HepG2 (cell line): ENCODE measurements around the gene SCN9A. TPM values are rescaled to one million over a fixed set of nuclear protein-coding genes. Genes with fewer than 3 reads are reported as not detected.

Source experiments
- ATAC-seq: fragments of 200-7000 bp; cut with Tn5 transposase; 3 replicates; pipeline ENCODE4 v1.9.1; 2020; ENCODE audit warnings: mild to moderate bottlenecking, moderate library complexity
- BruUV-seq: library from RNA; stranded (reverse); fragments of 400-500 nt; replicated peaks from 2 replicates; lab custom pipeline; 2021; lab: Mats Ljungman, UMichigan
- CTCF ChIA-PET: fragments of 300-600 bp; formaldehyde crosslinking; extraction: SDS; loops from one replicate; lab custom pipeline; 2021; ENCODE audit warnings: low total read pairs, inconsistent platforms, low intra/inter-chr PET ratio; lab: Yijun Ruan, JAX
- POLR2A ChIA-PET: fragments of 350-600 bp; sonication (Branson Sonifier 250); formaldehyde crosslinking; loops from one replicate; lab custom pipeline; 2020; ENCODE audit warnings: antibody characterized with exemption, inconsistent platforms; lab: Yijun Ruan, JAX
- DNase-seq: peaks from one replicate; pipeline ENCODE4 v3.0.0-alpha.2; 2015; ENCODE audit warnings: low spot score
- FAIRE-seq: peaks from 3 replicates; lab custom pipeline; 2011; peaks lifted over from hg19 to GRCh38; lab: Jason Lieb, UNC
- H2AFZ ChIP-seq: one replicate; pipeline ENCODE4 v1.6.1; 2011; ENCODE audit warnings: low read length, inconsistent platforms
- H3K27ac ChIP-seq: fragments of 300-600 bp; 3 replicates; pipeline ENCODE4 v1.8.0; 2011; ENCODE audit warnings: mixed run types, mild to moderate bottlenecking, mixed read lengths, low read length, inconsistent platforms; ENCODE audit not compliant: insufficient read depth; ENCODE audit errors: extremely low read length
- H3K27me3 ChIP-seq, 2 experiments: fragments of 200-600 bp in 1 of 2; 2 replicates in 1 of 2; 3 replicates in 1 of 2; pipeline versions ENCODE4 v1.6.0 to v1.8.0; 2011; ENCODE audit warnings: low read length in 2 of 2, mild to moderate bottlenecking in 2 of 2, moderate library complexity in 2 of 2, inconsistent platforms in 1 of 2; ENCODE audit not compliant: insufficient read depth in 2 of 2, control insufficient read depth in 1 of 2
- H3K36me3 ChIP-seq, 2 experiments: fragments of 200-600 bp in 1 of 2; replicated peaks in 1 of 2; 2 replicates in 1 of 2; 3 replicates in 1 of 2; pipeline versions ENCODE4 v1.5.1 to v1.8.0; 2011; ENCODE audit warnings: low read length in 2 of 2, inconsistent platforms in 1 of 2; ENCODE audit not compliant: insufficient read depth in 2 of 2, control insufficient read depth in 1 of 2
- H3K4me1 ChIP-seq: 2 replicates; pipeline ENCODE4 v1.5.1; 2012; ENCODE audit warnings: low read length, inconsistent platforms; ENCODE audit not compliant: insufficient read depth
- H3K4me2 ChIP-seq: 2 replicates; pipeline ENCODE4 v1.6.0; 2011; ENCODE audit warnings: low read depth, low read length, inconsistent platforms
- H3K4me3 ChIP-seq, 3 experiments: fragments of 200-600 bp in 1 of 3; sonication (generic), shearing (Covaris generic) in 1 of 3; replicated peaks in 1 of 3; 2 replicates each; pipeline ENCODE4 v1.5.1; 2011 to 2016; ENCODE audit warnings: low read length in 3 of 3, inconsistent platforms in 2 of 3, low read depth in 2 of 3, mild to moderate bottlenecking in 2 of 3, control low read depth in 1 of 3, mixed read lengths in 1 of 3; ENCODE audit not compliant: insufficient read depth in 1 of 3
- H3K79me2 ChIP-seq: one replicate; pipeline ENCODE4 v1.6.1; 2011; ENCODE audit warnings: low read length, inconsistent platforms; ENCODE audit not compliant: insufficient read depth
- H3K9ac ChIP-seq: 2 replicates; pipeline ENCODE4 v1.6.0; 2011; ENCODE audit warnings: mild to moderate bottlenecking, low read depth, low read length, inconsistent platforms; ENCODE audit not compliant: insufficient read depth
- H3K9me3 ChIP-seq: 2 replicates; pipeline ENCODE4 v1.5.1; 2012; ENCODE audit warnings: mild to moderate bottlenecking, low read length
- H4K20me1 ChIP-seq: 2 replicates; pipeline ENCODE4 v1.6.0; 2011; ENCODE audit warnings: inconsistent platforms, mild to moderate bottlenecking, low read length, moderate library complexity; ENCODE audit not compliant: insufficient read depth
- ARNT2 ChIP-seq: sonication (generic); formaldehyde crosslinking; IDR thresholded peaks from 2 replicates; pipeline ENCODE4 v1.8.0; 2022; ENCODE audit warnings: mild to moderate bottlenecking, low read depth, missing genetic modification reagents, moderate library complexity
- CHD4 ChIP-seq: fragments of 200-600 bp; sonication (generic); IDR thresholded peaks from 2 replicates; pipeline ENCODE4 v1.7.0; 2017; ENCODE audit warnings: mild to moderate bottlenecking, low read length, borderline replicate concordance
- CSRNP1 ChIP-seq: sonication (generic); formaldehyde crosslinking; IDR thresholded peaks from 2 replicates; pipeline ENCODE4 v1.8.1; 2023; ENCODE audit warnings: mild to moderate bottlenecking, missing genetic modification reagents
- FOXA1 ChIP-seq, 2 experiments: fragments of 450-650 bp in 1 of 2; sonication (generic) in 1 of 2; formaldehyde crosslinking in 1 of 2; IDR thresholded peaks; 2 replicates each; pipeline versions ENCODE4 v1.4.0 to v1.6.1; 2016 to 2020; ENCODE audit warnings: missing genetic modification reagents in 1 of 2
- FOXA3 ChIP-seq: IDR thresholded peaks from 2 replicates; pipeline ENCODE4 v1.6.1; 2016; ENCODE audit warnings: missing genetic modification reagents, missing compliant biosample characterization
- FOXP1 ChIP-seq, 2 experiments: fragments of 450-650 bp in 1 of 2; IDR thresholded peaks; 2 replicates each; pipeline ENCODE4 v1.6.1; 2017 to 2018; ENCODE audit warnings: antibody characterized with exemption in 1 of 2
- KLF15 ChIP-seq: sonication (generic); formaldehyde crosslinking; IDR thresholded peaks from 2 replicates; pipeline ENCODE4 v1.8.1; 2023; ENCODE audit warnings: borderline replicate concordance, mild to moderate bottlenecking, inconsistent platforms, missing genetic modification reagents, mixed read lengths
- NR2F6 ChIP-seq, 2 experiments: IDR thresholded peaks; 2 replicates each; pipeline ENCODE4 v1.6.1; 2016; ENCODE audit warnings: antibody characterized with exemption in 1 of 2, mild to moderate bottlenecking in 1 of 2
- POGZ ChIP-seq: sonication (generic); formaldehyde crosslinking; IDR thresholded peaks from 2 replicates; pipeline ENCODE4 v1.4.0; 2020; ENCODE audit warnings: mild to moderate bottlenecking, missing genetic modification reagents
- SP5 ChIP-seq: IDR thresholded peaks from 2 replicates; pipeline ENCODE4 v1.6.1; 2016; ENCODE audit warnings: low read depth, borderline replicate concordance
- TCF7 ChIP-seq: sonication (generic); IDR thresholded peaks from 2 replicates; pipeline ENCODE4 v1.6.1; 2016; ENCODE audit warnings: antibody characterized with exemption, low read depth
- ZMYM2 ChIP-seq: sonication (generic); formaldehyde crosslinking; IDR thresholded peaks from 2 replicates; pipeline ENCODE4 v1.8.0; 2022; ENCODE audit warnings: mild to moderate bottlenecking, missing genetic modification reagents
- ZNF230 ChIP-seq: sonication (generic); formaldehyde crosslinking; IDR thresholded peaks from 2 replicates; pipeline ENCODE4 v1.4.0; 2020; ENCODE audit warnings: mild to moderate bottlenecking, missing genetic modification reagents
- ZNF3 ChIP-seq: IDR thresholded peaks from 2 replicates; pipeline ENCODE4 v1.7.0; 2017; ENCODE audit warnings: inconsistent platforms
- ZNF792 ChIP-seq: IDR thresholded peaks from 2 replicates; pipeline ENCODE4 v1.6.1; 2016
- WGBS: methylation state at CpG from one replicate; pipeline ENCODE4 v1.1.6; 2017; ENCODE audit warnings: low lambda C conversion rate; 5-methylcytosine and 5-hydroxymethylcytosine counted together
- in situ Hi-C: cut with HindIII; loops from 2 replicates; pipeline ENCODE4 v1.10.0; 2017; ENCODE audit warnings: low pct_unique_long_range_greater_than_20kb; ENCODE audit not compliant: extremely low pct_ligation_motif_present
- intact Hi-C: fragments of 100-400 bp; cut with micrococcal nuclease; formaldehyde crosslinking; loops from one replicate; pipeline ENCODE4 v1.10.0; 2022; ENCODE audit not compliant: unreplicated experiment
- polyA plus RNA-seq, 8 experiments: library from polyadenylated mRNA; depleted of rRNA in 3 of 8; stranded (reverse) in 7 of 8; unstranded in 1 of 8; fragments of >200 nt; fragmentation: Illumina TruSeq in 4 of 8; extraction: Trizol in 4 of 8; gene quantifications; 2 replicates each; pipeline versions ENCODE4 v1.2.1 to v1.2.3, GENCODE V29; 2011 to 2016; ENCODE audit warnings: low read depth in 4 of 8, missing spikeins in 1 of 8, mixed read lengths in 1 of 8; ENCODE audit not compliant: insufficient read depth in 1 of 8
- total RNA-seq, 5 experiments: library from RNA; depleted of rRNA; stranded (reverse); fragments of >200 nt; fragmentation: Illumina TruSeq; extraction: Trizol; gene quantifications; 2 replicates each; pipeline ENCODE4 v1.2.3, GENCODE V29; 2016; ENCODE audit warnings: low read depth in 1 of 5
- TF ChIP-seq, protein P1 (sequence below), 2 experiments: sonication (generic) in 1 of 2; formaldehyde crosslinking in 1 of 2; IDR thresholded peaks; 2 replicates each; pipeline versions ENCODE4 v1.4.0 to v1.6.1; 2016 to 2020; ENCODE audit warnings: borderline replicate concordance in 1 of 2, low read depth in 1 of 2, mild to moderate bottlenecking in 1 of 2, missing genetic modification reagents in 1 of 2
- TF ChIP-seq, protein P2 (sequence below): sonication (generic); formaldehyde crosslinking; IDR thresholded peaks from 2 replicates; pipeline ENCODE4 v1.5.0; 2020; ENCODE audit warnings: missing genetic modification reagents, mild to moderate bottlenecking, borderline replicate concordance

The SCN9A gene
- total and polyA plus RNA-seq, 2 of the 13 experiments (the other 11 are each of a cell fraction or from before 2014, with no cell fraction given) = 15.3 to 24.3 TPM

DNA sequence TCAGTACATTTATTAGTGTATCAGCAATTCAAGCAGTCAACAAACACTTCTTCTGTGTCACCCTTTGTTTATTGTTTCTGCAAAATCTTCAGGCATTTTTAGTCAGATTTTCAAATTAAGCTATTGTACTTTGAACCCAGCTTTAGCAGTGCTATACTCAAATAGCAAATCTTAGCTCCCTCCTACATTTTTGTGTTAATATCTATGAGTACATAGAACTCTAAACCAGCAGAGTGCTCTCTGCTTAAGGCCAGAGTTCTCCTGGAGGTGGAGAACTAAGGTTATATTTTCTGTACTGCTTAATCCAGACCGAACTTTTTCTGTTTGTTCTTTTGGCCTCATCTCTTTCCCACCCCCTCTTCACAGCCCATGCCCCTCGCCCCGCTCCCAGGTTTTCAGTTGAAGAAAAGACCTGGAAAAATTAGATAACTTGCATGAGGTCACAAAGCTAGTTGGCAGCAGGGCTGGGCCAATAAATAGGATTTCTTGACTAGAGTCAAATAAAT, 218.7 kb downstream of the SCN9A start:
- BruUV-seq = no TSS peak
- Histone ChIP-seq H4K20me1 (no peaks in the 10 kb centered on the region), H3K9ac (no peak overlapping the region), H3K36me3 (no peaks in the 10 kb centered on the region), H3K27ac (peak overlapping the region; percentile 66), H3K9me3 (no peaks in the 10 kb centered on the region), H3K4me2 (peak overlapping the region; percentile 5), H3K79me2 (no peaks in the 10 kb centered on the region), H3K4me1 (peaks cover 73% of the 10 kb centered on the region), H2AFZ (no peak overlapping the region), H3K27me3 (no peaks in the 10 kb centered on the region), H3K4me3 (no peak overlapping the region)
- intact Hi-C loops (loop anchor here (5.0 kb wide), 1 partner anchor 1175 kb away; no protein-coding TSS in a partner anchor), in situ Hi-C loops (no loop called here)
- POLR2A ChIA-PET = interaction anchor here (0.8 to 8.9 kb wide), 5 partner anchors 17 to 204 kb away, joined by 3 to 198 read pairs (median 5); partner anchors contain the start of genes SCN1A and TTC21B
- 31% methylated on average over 3 of the region's 3 CpGs for WGBS
- peak; percentile 87 for ATAC-seq
- DNase-seq = peak; percentile 74
- CTCF ChIA-PET = interaction anchor here (0.9 to 2.0 kb wide), 2 partner anchors 22 to 24 kb away, joined by 4 to 5 read pairs; no protein-coding TSS in a partner anchor
- peak; percentile 69 for FAIRE-seq
- TF ChIP-seq CSRNP1 (CRISPR knock-in tag) = no peak
- TF ChIP-seq, protein P1, sequence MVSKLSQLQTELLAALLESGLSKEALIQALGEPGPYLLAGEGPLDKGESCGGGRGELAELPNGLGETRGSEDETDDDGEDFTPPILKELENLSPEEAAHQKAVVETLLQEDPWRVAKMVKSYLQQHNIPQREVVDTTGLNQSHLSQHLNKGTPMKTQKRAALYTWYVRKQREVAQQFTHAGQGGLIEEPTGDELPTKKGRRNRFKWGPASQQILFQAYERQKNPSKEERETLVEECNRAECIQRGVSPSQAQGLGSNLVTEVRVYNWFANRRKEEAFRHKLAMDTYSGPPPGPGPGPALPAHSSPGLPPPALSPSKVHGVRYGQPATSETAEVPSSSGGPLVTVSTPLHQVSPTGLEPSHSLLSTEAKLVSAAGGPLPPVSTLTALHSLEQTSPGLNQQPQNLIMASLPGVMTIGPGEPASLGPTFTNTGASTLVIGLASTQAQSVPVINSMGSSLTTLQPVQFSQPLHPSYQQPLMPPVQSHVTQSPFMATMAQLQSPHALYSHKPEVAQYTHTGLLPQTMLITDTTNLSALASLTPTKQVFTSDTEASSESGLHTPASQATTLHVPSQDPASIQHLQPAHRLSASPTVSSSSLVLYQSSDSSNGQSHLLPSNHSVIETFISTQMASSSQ (IDR thresholded peaks at IDR 0.05; ENCODE audit: low read depth) = no peak
- TF ChIP-seq, protein P1 (CRISPR knock-in tag; IDR thresholded peaks at IDR 0.05; ENCODE audit: borderline replicate concordance) = peak; percentile 48; the same call in 1 of the 2 replicates
- peak; percentile 46; the same call in 1 of the 2 replicates for TF ChIP-seq ZNF792 (CRISPR knock-in tag)
- TF ChIP-seq, protein P2, sequence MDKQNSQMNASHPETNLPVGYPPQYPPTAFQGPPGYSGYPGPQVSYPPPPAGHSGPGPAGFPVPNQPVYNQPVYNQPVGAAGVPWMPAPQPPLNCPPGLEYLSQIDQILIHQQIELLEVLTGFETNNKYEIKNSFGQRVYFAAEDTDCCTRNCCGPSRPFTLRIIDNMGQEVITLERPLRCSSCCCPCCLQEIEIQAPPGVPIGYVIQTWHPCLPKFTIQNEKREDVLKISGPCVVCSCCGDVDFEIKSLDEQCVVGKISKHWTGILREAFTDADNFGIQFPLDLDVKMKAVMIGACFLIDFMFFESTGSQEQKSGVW (CRISPR knock-in tag) = no peak
- 0 out of 2 replicates have a peak, but pooled peaks have one; percentile 7 for TF ChIP-seq NR2F6 (IDR thresholded peaks at IDR 0.05)
- TF ChIP-seq NR2F6 (CRISPR knock-in tag; IDR thresholded peaks at IDR 0.05) = no peak
- 0 out of 2 replicates have a peak, but pooled peaks have one; percentile 44 for TF ChIP-seq ZMYM2 (CRISPR knock-in tag)
- TF ChIP-seq ZNF230 (CRISPR knock-in tag) = no peak
- no peak for TF ChIP-seq FOXP1 (IDR thresholded peaks at IDR 0.05)
- peak; percentile 31; the same call in 1 of the 2 replicates for TF ChIP-seq FOXP1 (CRISPR knock-in tag; IDR thresholded peaks at IDR 0.05)
- no peak for TF ChIP-seq FOXA1 (IDR thresholded peaks at IDR 0.05)
- peak; percentile 18; the same call in 1 of the 2 replicates for TF ChIP-seq FOXA1 (CRISPR knock-in tag; IDR thresholded peaks at IDR 0.05)
- no peak for TF ChIP-seq KLF15 (CRISPR knock-in tag)
- TF ChIP-seq TCF7 = peak; percentile 27; the same call in 1 of the 2 replicates
- no peak for TF ChIP-seq ARNT2 (CRISPR knock-in tag)
- peak; percentile 54; the same call in 1 of the 2 replicates for TF ChIP-seq SP5 (CRISPR knock-in tag)
- TF ChIP-seq ZNF3 (CRISPR knock-in tag) = peak; percentile 91
- TF ChIP-seq CHD4 = peak; percentile 35; the same call in 1 of the 2 replicates
- TF ChIP-seq FOXA3 (CRISPR knock-in tag) = peak; percentile 39; the same call in 1 of the 2 replicates
- TF ChIP-seq POGZ (CRISPR knock-in tag) = peak; percentile 70
